Karpas-422 (cell line): ENCODE data around the gene MAPKBP1. TPM values are rescaled to one million over a fixed set of nuclear protein-coding genes. Genes with fewer than 3 reads are reported as not detected.
"Not testable (repeated sequence)": the region's sequence is repeated elsewhere in the genome, so short reads cannot be mapped to it uniquely, and the experiment has no call there.

Source experiments
- DNase-seq: peaks from one replicate; pipeline ENCODE4 v3.0.0-alpha.2; 2015
- H2AFZ ChIP-seq: fragments of 200-600 bp; sonication (generic); 2 replicates; pipeline ENCODE4 v1.6.1; 2014; ENCODE audit warnings: antibody characterized with exemption, low read length, mixed read lengths
- H3K27ac ChIP-seq: fragments of 200-600 bp; sonication (generic); 2 replicates; pipeline ENCODE4 v1.5.1; 2014; ENCODE audit warnings: mild to moderate bottlenecking, low read length, moderate library complexity
- H3K27me3 ChIP-seq: fragments of 200-600 bp; sonication (generic); 2 replicates; pipeline ENCODE4 v1.6.1; 2014; ENCODE audit warnings: low read length, mixed read lengths
- H3K36me3 ChIP-seq: fragments of 200-600 bp; sonication (generic); 2 replicates; pipeline ENCODE4 v1.6.1; 2014; ENCODE audit warnings: low read length, mixed read lengths; ENCODE audit not compliant: insufficient read depth
- H3K4me1 ChIP-seq: fragments of 200-600 bp; sonication (generic); 2 replicates; pipeline ENCODE4 v1.6.1; 2014; ENCODE audit warnings: mild to moderate bottlenecking, low read length, mixed read lengths
- H3K4me2 ChIP-seq: fragments of 200-600 bp; sonication (generic); 2 replicates; pipeline ENCODE4 v1.6.1; 2014; ENCODE audit warnings: low read length, low read depth, mild to moderate bottlenecking; ENCODE audit not compliant: poor library complexity, severe bottlenecking
- H3K4me3 ChIP-seq: fragments of 200-600 bp; sonication (generic); 2 replicates; pipeline ENCODE4 v1.5.1; 2014; ENCODE audit warnings: mild to moderate bottlenecking, antibody characterized with exemption, low read length, mixed read lengths
- H3K79me2 ChIP-seq: fragments of 200-600 bp; sonication (generic); 2 replicates; pipeline ENCODE4 v1.6.1; 2014; ENCODE audit warnings: mild to moderate bottlenecking, low read length, mixed read lengths
- H3K9ac ChIP-seq: fragments of 200-600 bp; sonication (generic); 2 replicates; pipeline ENCODE4 v1.6.0; 2014; ENCODE audit warnings: low read length
- H3K9me2 ChIP-seq: fragments of 200-600 bp; sonication (generic), shearing (Covaris generic); replicated peaks from 2 replicates; pipeline ENCODE4 v1.6.0; 2014; ENCODE audit warnings: mild to moderate bottlenecking, low read length, moderate library complexity; ENCODE audit not compliant: insufficient read depth
- H3K9me3 ChIP-seq: fragments of 300-700, 200-600 bp; sonication (generic); 2 replicates; pipeline ENCODE4 v1.6.1; 2014; ENCODE audit warnings: low read length, mixed read lengths
- H4K20me1 ChIP-seq: fragments of 200-600 bp; sonication (generic); 2 replicates; pipeline ENCODE4 v1.6.1; 2014; ENCODE audit warnings: mild to moderate bottlenecking, antibody characterized with exemption, low read length, low read depth; ENCODE audit not compliant: insufficient read depth
- total RNA-seq: library from RNA; depleted of rRNA; stranded (reverse); fragments of >200 nt; shearing (Covaris generic); gene quantifications from 2 replicates; pipeline ENCODE4 v1.2.3, GENCODE V29; 2014; ENCODE audit warnings: low replicate concordance; rRNA removed

The MAPKBP1 gene
- 17.8 and 29.8 TPM in 2 replicates for total RNA-seq

- Histone ChIP-seq H3K9ac (peak within 1 kb of the TSS; percentile 90), H3K4me2 (peak within 1 kb of the TSS; percentile 96), H3K27me3 (no peaks in the 10 kb centered on the region), H3K36me3 (0 out of 2 replicates have a peak, but pooled peaks cover 4% of the 10 kb centered on the region), H3K27ac (peak within 1 kb of the TSS; percentile 88), H3K4me3 (peak within 1 kb of the TSS; percentile 81), H3K9me2 (no peaks in the 10 kb centered on the region), H3K79me2 (peaks cover 47% of the 10 kb centered on the region), H3K9me3 (no peaks in the 10 kb centered on the region), H2AFZ (0 out of 2 replicates have a peak within 1 kb of the TSS, but pooled peaks have one; percentile 28), H4K20me1 (no peaks in the 10 kb centered on the region), H3K4me1 (peaks cover 53% of the 10 kb centered on the region)
- DNase-seq: peak; percentile 99
Measured at GRCh38 chr15:41774062-41774881, at the start of gene MAPKBP1. MAPKBP1 (plus strand) TSS chr15:41774484; CDS start chr15:41775276, 792 bp downstream.

GRCh38 chr15:41727143-41727542 is 47.1 kb upstream of the MAPKBP1 start:
- no peaks in the 10 kb centered on the region for H4K20me1 ChIP-seq
- H3K9me3 ChIP-seq: no peaks in the 10 kb centered on the region
- peak overlapping the region; percentile 55 for H3K27ac ChIP-seq
- H3K4me2 ChIP-seq: no peak overlapping the region
- no peak overlapping the region for H2AFZ ChIP-seq
- H3K79me2 ChIP-seq: peaks cover 63% of the 10 kb centered on the region
- no peak for DNase-seq
- H3K4me1 ChIP-seq: peaks cover 37% of the 10 kb centered on the region
- no peaks in the 10 kb centered on the region for H3K9me2 ChIP-seq
- no peak overlapping the region for H3K4me3 ChIP-seq
- no peaks in the 10 kb centered on the region for H3K27me3 ChIP-seq
- peaks cover 22% of the 10 kb centered on the region for H3K36me3 ChIP-seq
- H3K9ac ChIP-seq: no peak overlapping the region

- Histone ChIP-seq H3K79me2 (peaks cover 63% of the 10 kb centered on the region), H3K4me1 (peaks cover 37% of the 10 kb centered on the region), H3K36me3 (peaks cover 27% of the 10 kb centered on the region), H3K27ac (peak overlapping the region; percentile 96)
- H4K20me1 ChIP-seq, H3K9me2 ChIP-seq, H3K9ac ChIP-seq, H3K4me2 ChIP-seq, H3K9me3 ChIP-seq, H3K4me3 ChIP-seq, DNase-seq, H2AFZ ChIP-seq, H3K27me3 ChIP-seq: not testable (repeated sequence)
Measured at GRCh38 chr15:41728061-41728460, 46.2 kb upstream of the MAPKBP1 start.

GRCh38 chr15:41730543-41730942 is 43.7 kb upstream of the MAPKBP1 start:
- no peaks in the 10 kb centered on the region for H3K27me3 ChIP-seq
- H3K27ac ChIP-seq: peak overlapping the region; percentile 96
- no peak overlapping the region for H2AFZ ChIP-seq
- peaks cover 41% of the 10 kb centered on the region for H3K36me3 ChIP-seq
- peak overlapping the region; percentile 35 for H3K9ac ChIP-seq
- H3K79me2 ChIP-seq: peaks cover 47% of the 10 kb centered on the region
- peak overlapping the region; percentile 65 for H3K4me2 ChIP-seq
- no peaks in the 10 kb centered on the region for H3K9me2 ChIP-seq
- H4K20me1 ChIP-seq: no peaks in the 10 kb centered on the region
- DNase-seq: peak; percentile 88
- H3K4me3 ChIP-seq: peak overlapping the region; percentile 35; the same call in 1 of the 2 replicates
- peaks cover 35% of the 10 kb centered on the region for H3K4me1 ChIP-seq
- no peaks in the 10 kb centered on the region for H3K9me3 ChIP-seq

- Histone ChIP-seq H2AFZ (no peak overlapping the region), H3K9me2 (no peaks in the 10 kb centered on the region), H3K4me1 (peaks cover 35% of the 10 kb centered on the region), H3K36me3 (peaks cover 51% of the 10 kb centered on the region), H3K27ac (no peak overlapping the region), H3K9me3 (no peaks in the 10 kb centered on the region), H3K27me3 (no peaks in the 10 kb centered on the region), H3K79me2 (peaks cover 44% of the 10 kb centered on the region), H3K4me2 (no peak overlapping the region), H3K9ac (no peak overlapping the region), H4K20me1 (no peaks in the 10 kb centered on the region), H3K4me3 (no peak overlapping the region)
- no peak for DNase-seq
Measured at GRCh38 chr15:41732483-41732882, 41.8 kb upstream of the MAPKBP1 start.

- H3K36me3 ChIP-seq: peaks cover 54% of the 10 kb centered on the region
Measured at GRCh38 chr15:41734079-41734478, 40.2 kb upstream of the MAPKBP1 start.

GRCh38 chr15:41735046-41735445 is 39.2 kb upstream of the MAPKBP1 start:
- Histone ChIP-seq H3K27ac (no peak overlapping the region), H4K20me1 (no peaks in the 10 kb centered on the region), H3K79me2 (peaks cover 62% of the 10 kb centered on the region), H3K9me3 (no peaks in the 10 kb centered on the region), H3K4me3 (no peak overlapping the region), H3K4me1 (peaks cover 19% of the 10 kb centered on the region), H3K9me2 (no peaks in the 10 kb centered on the region), H3K27me3 (no peaks in the 10 kb centered on the region), H3K36me3 (peaks cover 57% of the 10 kb centered on the region), H3K4me2 (no peak overlapping the region), H2AFZ (no peak overlapping the region), H3K9ac (no peak overlapping the region)
- DNase-seq: no peak

More at GRCh38 chr15:41734079-41734478, 40.2 kb upstream of the MAPKBP1 start:
- H3K9ac ChIP-seq: no peak overlapping the region
- no peaks in the 10 kb centered on the region for H3K27me3 ChIP-seq
- H3K9me3 ChIP-seq: no peaks in the 10 kb centered on the region
- no peaks in the 10 kb centered on the region for H4K20me1 ChIP-seq
- H3K4me2 ChIP-seq: no peak overlapping the region
- no peak overlapping the region for H2AFZ ChIP-seq
- no peak overlapping the region for H3K27ac ChIP-seq
- peaks cover 54% of the 10 kb centered on the region for H3K79me2 ChIP-seq
- no peaks in the 10 kb centered on the region for H3K9me2 ChIP-seq
- peaks cover 26% of the 10 kb centered on the region for H3K4me1 ChIP-seq
- H3K4me3 ChIP-seq: no peak overlapping the region
- DNase-seq: no peak

GRCh38 chr15:41735492-41735891 is 38.8 kb upstream of the MAPKBP1 start:
- DNase-seq, H3K9me3 ChIP-seq, H2AFZ ChIP-seq, H3K4me2 ChIP-seq, H3K27ac ChIP-seq, H3K9ac ChIP-seq, H3K9me2 ChIP-seq, H3K4me3 ChIP-seq, H3K27me3 ChIP-seq, H4K20me1 ChIP-seq: not testable (repeated sequence)
- Histone ChIP-seq H3K36me3 (peaks cover 56% of the 10 kb centered on the region), H3K4me1 (peaks cover 14% of the 10 kb centered on the region), H3K79me2 (peaks cover 63% of the 10 kb centered on the region)
